HL-60 (cell line): Measurements from ENCODE around the gene SLC12A6.

Experiments
- GABPA ChIP-seq: IDR thresholded peaks from 2 replicates; pipeline ENCODE4 v1.6.1; 2012; ENCODE audit warnings: low read depth
- POLR2AphosphoS5 ChIP-seq: IDR thresholded peaks from 2 replicates; pipeline ENCODE4 v1.6.1; 2012; ENCODE audit warnings: low read depth
- REST ChIP-seq: IDR thresholded peaks from 2 replicates; pipeline ENCODE4 v1.6.1; 2012; ENCODE audit warnings: low read depth; ENCODE audit not compliant: insufficient replicate concordance
- SPI1 ChIP-seq: IDR thresholded peaks from 2 replicates; pipeline ENCODE4 v1.6.1; 2012; ENCODE audit warnings: low read depth, mild to moderate bottlenecking, borderline replicate concordance
- TF ChIP-seq, protein P1 (sequence below): IDR thresholded peaks from one replicate; pipeline ENCODE4 v1.5.1; 2011; ENCODE audit warnings: low read length, control low read depth, inconsistent platforms; ENCODE audit not compliant: insufficient read depth

DNA sequence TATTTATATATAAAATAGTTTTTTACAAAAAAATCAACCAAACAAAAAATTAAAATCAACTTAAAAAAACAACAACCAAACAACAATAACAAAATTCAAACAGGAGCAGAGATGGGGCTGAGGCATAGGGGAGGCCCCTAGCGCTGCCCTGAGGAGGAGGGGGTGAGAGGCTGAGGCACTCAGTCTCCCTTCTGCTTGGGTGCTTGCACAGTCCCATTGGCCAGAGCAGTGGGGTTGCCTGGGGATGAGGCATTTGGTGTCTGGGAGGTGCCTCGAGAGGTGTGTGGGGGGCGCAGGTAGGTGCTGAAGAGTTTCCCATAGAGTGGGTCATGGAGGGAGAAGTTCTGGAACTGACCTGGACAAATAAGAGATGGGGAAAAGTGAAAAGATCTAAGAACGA lies 21.4 kb upstream of the SLC12A6 start:
- no peak for TF ChIP-seq POLR2AphosphoS5
- TF ChIP-seq, protein P1, sequence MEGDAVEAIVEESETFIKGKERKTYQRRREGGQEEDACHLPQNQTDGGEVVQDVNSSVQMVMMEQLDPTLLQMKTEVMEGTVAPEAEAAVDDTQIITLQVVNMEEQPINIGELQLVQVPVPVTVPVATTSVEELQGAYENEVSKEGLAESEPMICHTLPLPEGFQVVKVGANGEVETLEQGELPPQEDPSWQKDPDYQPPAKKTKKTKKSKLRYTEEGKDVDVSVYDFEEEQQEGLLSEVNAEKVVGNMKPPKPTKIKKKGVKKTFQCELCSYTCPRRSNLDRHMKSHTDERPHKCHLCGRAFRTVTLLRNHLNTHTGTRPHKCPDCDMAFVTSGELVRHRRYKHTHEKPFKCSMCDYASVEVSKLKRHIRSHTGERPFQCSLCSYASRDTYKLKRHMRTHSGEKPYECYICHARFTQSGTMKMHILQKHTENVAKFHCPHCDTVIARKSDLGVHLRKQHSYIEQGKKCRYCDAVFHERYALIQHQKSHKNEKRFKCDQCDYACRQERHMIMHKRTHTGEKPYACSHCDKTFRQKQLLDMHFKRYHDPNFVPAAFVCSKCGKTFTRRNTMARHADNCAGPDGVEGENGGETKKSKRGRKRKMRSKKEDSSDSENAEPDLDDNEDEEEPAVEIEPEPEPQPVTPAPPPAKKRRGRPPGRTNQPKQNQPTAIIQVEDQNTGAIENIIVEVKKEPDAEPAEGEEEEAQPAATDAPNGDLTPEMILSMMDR: no peak
- no peak for TF ChIP-seq REST
- TF ChIP-seq GABPA: no peak
- no peak for TF ChIP-seq SPI1
